Liver (tissue), 2 donors: ENCODE data around the gene CTXN1.

Source experiments
- GABPA ChIP-seq, 2 donors: IDR thresholded peaks in 1 of 2; conservative IDR thresholded peaks in 1 of 2; 2 replicates each; pipeline ENCODE4 v1.6.1; 2016; ENCODE audit warnings: antibody characterized with exemption in 2 of 2, mild to moderate bottlenecking in 1 of 2, moderate library complexity in 1 of 2
- MAX ChIP-seq: IDR thresholded peaks from 2 replicates; pipeline ENCODE4 v1.6.1; 2016; ENCODE audit warnings: antibody characterized with exemption
- donor health status: healthy.

GRCh38 chr19:7907122-7907521 is 18.8 kb downstream of the CTXN1 start:
- TF ChIP-seq GABPA (IDR thresholded peaks at IDR 0.05 in 1 of 2, conservative IDR thresholded peaks at IDR 0.05 in 1 of 2) (no peak), MAX (no peak)
